Measurements from ENCODE around the gene GJA3.

GRCh38 chr13:20190481-20191310 lies 29.8 kb upstream of the GJA3 start:
- TF ChIP-seq CTCF (conservative IDR thresholded peaks at IDR 0.05; ENCODE audit: low read length) (no peak), EZH2phosphoT487 (IDR thresholded peaks at IDR 0.05; ENCODE audit: borderline replicate concordance, low read depth, low read length) (no peak)
